Measurements from ENCODE around the gene SCLY.
A peak's percentile ranks its signal among the peaks of the same experiment; 100 is the strongest.
"Not testable (repeated sequence)": the region's sequence is repeated elsewhere in the genome, so short reads cannot be mapped to it uniquely, and the experiment has no call there.

SCLY gene

DNA sequence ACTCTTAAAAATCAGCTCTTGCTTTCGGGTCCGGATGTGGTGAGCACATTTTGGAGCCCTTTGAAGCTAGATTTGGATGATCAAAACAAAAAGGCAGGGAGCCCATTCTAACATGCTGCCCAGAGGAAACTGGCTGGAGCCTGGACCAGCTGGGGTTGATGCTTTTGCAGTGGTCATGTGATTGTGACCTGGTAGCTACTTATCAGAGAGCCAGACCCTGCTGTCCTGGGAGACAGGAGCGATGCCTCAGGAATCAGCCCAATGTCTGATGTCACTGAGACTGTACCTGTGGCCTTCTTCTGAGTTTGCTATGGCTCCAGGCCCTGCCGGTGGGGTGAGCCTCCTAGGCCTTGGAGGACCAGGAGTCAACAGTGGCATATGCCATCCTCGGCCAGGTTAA is 18.7 kb upstream of the SCLY start:
- DNase-seq: no peak

DNA sequence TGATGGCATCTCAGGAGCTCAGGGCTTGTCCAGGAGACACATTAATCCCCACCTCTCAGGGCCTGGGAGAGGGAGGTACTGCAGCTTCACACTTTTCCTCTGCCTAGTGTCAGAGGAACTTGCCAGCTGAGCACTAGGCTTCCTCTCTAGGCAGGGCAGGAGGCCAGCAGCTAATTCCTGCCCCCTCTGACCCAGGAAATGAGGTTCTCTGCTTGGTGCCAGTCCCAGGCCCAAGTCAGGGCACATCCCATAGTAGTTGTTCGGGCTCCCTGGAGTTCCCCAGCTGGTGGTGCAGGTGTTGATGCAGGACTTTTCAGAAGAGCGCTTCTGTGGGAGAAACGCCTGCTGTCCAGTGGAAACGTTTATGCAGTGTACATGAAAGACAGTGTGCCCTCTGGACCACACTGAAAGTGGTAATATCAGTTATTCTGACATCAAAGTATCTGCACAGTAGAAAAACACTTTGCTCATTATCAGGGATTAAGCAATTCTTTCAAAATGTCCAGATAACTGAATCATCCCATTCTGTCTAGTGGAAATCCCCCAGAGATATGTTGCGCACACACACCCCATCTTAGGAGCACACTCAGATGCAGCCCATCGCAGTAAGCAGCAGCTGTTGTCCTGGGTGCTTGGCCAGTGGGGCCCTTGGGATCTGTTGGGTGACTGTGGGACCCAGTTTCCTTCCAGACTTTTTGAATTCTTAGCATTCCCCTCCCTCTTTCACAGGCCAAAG is 17.8 kb upstream of the SCLY start:
- DNase-seq: no peak

DNA sequence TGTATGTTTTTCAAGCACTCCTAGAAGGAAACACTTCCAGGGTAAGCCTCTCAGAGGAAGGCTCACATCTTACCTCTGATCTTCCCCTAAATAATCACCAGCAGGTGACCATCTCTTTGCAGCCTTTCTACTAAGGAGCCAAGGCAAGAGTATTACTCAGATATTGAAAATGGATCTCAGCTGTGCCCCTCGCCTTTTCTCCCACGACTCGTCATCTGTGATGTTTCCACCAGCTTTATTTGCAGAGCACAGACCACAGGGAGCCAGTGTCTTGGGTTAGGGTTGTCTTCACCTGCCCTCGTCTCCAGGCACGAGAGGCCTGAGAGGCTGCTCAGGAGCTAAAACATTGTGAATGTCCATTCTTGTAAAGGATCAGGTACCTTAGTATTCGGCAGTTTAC is 16.9 kb upstream of the SCLY start:
- DNase-seq: no peak

DNA sequence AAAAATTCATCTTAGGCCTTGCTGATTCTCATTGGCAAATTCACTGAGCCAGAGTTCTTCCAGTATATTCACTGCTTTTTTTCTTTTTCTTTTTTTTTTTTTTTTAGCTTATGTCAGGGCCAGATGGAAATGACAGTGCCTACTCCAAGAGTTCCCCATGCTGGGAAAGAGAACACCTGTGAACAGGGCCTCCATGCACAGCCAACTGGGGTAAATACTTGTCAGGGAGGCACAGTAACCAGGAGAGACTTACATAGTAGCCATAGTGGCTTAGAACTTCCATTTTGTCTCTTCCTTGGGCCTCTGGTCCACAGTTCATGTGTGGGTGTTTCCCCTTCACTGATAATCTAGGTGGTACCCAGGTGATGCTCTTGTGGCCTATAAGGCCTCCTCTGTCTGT is 15.2 kb upstream of the SCLY start:
- no peak for DNase-seq

DNA sequence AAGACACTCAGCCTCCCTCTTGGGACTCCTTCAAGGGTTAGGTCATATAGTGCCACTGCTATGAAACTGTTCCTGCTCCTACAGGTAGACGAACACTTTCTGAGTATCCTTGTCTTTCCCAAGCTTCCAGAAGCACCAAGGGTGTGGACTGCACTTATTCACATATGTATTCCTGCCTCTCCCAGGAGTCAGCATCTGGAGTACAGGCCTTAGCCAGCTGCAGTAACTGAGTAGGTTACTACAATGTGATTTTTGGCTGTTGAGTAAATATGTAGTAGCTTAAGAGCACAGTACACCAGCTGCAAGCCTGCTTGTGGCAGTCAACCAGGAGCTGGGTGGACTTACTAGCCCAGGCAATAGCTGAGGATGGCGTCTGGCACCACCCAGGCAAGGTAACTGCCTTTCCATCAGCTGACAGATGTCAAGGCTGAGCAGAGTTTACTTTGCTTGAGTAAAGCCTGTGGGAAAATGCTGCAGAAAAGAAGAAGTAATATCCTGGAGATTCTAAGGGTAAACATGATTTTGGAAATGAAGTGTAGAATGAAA is 14.0 kb upstream of the SCLY start:
- DNase-seq: no peak

DNA sequence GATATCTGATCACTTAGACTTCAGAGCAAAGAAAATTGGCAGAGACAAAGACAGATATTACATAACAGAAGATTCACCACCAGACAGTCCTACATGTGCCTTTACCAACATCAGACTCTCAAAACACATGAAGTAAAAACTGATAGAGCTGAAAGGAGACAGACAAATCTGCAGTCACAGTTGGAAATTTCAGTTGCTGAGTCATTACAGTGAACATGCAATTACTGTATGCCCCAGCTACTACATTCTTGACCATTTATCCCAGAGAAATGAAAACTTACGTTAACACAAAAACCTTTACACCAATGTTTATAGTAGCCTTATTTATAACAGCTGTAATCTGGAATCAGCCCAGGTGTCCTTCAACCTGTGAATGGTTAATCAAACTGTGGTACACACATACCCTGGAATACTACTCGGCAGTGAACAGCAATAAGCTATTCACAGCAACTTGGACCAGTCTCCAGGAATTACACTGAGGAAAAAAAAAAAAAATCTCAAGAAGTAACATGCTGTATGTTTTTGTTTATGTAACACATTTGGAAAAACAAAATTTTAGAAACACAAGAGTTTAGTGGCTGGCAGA is 7.5 kb upstream of the SCLY start:
- DNase-seq: no peak

DNA sequence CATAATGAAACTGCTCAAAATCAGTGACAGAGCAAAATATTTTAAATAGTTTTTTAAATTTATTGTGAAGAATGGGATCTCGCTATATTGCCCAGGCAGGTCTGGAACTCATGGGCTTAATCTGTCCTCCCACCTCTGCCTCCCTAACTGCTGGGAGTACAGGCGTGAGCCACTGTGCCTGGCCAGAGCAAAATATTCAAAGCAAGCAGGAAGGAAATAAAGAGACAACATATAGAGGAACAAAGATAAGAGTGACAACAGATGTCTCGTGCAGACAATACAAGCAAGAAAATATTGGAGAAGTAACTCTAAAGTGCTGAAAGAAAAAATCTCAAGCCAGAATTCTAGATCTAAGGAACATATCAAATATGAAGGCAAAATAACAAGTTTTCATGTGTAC is 5.0 kb upstream of the SCLY start:
- no peak for DNase-seq

DNA sequence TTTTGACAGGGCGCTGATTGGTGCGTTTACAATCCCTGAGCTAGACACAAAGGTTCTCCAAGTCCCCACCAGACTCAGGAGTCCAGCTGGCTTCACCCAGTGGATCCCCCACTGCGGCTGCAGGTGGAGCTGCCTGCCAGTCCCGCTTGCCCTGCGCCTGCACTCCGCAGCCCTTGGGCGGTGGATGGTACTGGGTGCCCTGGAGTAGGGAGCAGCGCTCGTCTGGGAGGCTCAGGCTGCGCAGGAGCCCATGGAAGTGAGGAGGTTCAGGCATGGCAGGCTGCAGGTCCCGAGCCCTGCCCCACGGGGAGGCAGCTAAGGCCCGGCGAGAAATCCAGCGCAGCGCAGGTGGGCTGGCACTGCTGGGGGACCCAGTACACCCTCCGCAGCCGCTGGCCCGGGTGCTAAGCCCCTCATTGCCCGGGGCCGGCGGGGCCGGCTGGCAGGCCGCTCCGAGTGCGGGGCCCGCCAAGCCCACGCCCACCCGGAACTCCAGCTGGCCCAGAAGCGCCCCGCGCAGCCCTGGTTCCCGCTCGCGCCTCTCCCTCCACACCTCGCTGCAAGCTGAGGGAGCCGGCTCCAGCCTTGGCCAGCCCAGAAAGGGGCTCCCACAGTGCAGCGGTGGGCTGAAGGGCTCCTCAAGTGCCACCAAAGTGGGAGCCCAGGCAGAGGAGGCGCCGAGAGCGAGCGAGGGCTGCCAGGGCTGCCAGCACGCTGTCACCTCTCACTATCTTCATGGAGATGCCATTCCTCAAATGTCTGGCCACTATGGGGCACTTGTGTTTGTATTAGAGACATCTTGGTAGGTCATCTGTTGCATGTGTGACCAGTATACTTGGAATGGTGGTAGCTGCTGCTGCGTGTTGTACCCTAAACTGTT is 2.9 kb upstream of the SCLY start:
- not testable (repeated sequence) for DNase-seq

DNA sequence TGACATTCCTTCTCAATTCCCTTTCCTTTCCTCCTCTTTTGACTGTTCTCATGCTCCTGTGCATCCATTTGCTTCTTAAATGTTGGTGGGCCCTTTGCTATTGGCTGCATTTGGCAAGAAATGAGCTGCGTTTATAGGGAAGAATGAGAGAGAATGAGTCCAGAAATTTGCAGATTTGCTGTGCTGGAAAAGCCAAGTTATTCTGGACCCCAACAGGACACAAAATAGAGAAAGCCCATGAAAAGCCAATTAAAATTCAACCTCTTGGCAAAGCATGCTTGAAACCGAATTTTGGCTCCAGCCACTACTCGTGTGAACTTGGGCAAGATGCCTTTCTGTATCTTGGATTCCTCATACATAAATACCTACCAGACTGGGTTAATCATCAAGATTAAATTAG is 1.3 kb upstream of the SCLY start:
- DNase-seq: no peak

DNA sequence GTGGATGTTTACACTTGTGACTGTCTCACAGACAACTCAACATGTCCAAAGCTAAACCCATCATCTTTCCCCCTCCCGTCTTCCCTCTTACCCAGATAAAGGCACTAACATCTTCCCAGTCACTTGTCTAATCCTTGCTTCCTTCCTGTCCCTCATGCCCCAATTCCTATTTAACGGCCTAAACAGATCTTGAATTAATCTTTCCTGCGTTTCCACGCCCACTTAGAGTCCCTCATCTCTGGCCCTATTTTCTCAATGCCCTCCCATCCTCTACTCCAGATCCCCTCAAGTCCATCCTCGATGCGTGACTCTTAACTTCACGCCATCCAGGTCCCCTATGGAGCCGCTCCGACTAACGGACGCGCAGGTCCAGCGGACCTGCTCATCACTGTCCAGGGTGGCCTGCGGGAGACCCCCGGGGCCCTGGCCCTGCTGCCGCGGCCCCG is 682 bp upstream of the SCLY start:
- DNase-seq: no peak

DNA sequence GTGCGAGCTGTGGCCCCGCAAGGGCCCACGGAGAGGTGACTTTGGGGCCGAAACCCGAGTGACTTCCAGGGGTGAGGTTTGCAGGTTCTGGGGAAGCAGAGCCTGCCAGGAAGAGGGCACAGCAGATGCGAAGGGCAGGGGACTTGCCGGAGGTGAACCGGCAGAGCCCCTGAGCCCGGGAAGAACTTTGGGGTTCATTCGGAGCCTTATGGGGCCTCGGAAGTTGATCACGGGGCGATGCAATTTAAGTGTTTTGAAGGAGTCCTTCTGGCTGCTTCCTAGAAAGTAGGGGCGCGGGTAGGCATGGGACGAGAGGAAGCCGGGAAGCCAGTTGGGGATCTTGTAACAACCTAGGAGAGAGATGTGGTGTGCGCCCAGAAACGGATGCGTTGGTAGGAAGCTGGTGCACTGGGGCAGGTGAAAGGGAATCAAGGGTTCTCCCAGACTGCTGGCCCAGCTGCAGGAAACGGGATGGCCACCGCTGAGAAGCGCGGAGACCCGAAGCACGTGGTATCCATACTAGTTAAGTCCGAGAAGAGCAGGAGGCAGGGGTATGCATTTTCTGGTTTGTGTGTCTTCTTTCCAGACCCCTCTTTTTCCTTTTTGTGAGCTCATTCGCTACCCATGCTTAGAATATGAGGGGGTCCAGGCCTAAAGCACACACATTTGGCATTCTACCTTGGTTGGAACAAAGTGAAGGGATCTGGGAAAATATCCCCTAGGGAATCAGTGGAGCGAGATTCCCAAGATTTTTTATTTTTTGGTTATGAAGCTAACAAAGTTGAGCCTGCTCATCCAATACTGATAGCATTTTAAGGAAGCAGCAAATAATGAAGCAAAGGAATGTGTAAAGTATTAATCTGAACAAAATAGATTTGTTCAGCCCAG is 758 bp downstream of the SCLY start:
- DNase-seq: peak; percentile 16

DNA sequence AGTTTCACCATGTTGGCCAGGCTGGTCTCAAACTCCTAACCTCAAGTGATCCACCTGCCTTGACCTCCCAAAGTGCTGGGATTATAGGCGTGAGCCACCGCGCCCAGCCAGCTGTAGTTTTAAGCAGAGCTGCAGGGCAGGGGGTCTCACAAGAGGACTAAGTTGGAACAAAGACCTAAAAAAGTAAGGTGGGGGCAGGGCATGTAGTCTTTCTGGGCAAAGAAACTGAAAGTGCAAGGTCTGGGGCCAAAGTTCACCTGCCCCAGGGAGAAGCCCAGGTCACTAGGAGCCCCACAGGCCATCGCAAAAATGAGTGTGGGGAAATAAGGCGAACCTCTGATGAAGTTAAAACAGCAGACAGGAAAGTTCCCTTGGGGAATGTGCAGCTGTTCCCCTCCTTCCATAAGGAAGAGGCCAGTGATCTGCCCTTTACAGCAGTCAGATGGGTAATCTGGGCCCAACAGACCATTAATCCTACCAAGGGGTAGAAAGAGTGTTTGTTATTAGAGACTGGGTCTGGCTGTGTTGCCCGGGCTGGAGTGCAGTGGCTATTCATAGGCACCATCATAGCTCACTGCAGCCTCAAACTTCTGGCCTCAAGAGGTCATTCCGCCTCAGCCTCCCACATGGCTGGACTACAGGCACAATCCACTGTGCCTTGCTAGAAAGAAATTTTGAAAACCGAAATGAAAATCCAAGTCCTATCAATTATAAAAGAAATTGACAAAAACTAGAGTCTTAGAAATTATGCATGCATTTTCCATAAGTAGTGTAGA is 2.8 kb downstream of the SCLY start:
- DNase-seq: no peak

DNA sequence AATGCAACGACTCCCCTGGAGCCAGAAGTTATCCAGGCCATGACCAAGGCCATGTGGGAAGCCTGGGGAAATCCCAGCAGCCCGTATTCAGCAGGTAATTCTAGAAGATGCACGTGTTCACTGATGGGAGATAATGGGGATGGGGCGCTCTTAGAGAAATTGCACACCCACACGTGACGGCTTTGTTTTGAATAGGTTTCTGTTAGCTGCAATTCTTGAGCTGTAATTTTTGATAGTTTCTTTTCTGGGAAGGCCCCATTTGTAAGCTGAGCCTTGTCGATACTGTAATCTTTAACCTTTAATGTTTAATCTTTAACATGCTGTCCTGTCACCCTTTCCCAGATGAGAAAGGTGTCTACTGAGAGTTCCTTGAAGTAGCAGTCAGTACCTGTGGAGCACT is 3.6 kb downstream of the SCLY start:
- no peak for DNase-seq

DNA sequence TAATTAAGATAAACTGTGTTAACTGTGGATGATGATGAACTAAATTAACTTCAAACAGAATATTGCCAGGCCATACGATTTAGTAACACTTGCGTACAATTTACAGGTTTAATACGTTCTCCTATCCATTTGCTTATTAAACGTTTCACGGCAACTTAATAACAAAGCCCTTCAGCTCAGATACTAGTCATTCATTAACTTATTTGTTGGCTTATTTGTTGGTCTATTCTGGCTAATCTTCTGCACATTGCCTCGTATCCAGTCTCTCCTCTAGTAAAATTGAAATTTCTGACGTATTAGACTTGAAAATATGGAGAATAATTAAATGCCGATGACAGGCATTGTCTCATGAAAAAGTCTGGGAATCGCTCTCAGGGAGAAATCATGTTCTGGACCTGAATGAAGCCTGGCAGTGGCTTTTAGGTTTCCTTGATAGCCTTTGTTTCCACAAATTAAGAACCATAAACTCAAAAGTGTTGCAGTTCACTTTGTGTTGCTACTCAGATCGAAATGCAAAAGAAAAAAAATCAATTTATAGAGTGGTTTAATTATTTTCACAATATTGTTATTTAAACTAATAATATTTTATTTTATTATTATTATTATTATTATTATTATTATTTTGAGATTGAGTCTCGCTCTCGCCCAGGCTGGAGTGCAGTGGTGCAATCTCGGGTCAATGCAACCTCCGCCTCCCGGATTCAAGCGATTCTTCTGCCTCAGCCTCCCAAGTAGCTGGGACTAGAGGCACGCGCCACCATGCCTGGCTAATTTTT is 4.5 kb downstream of the SCLY start:
- DNase-seq: no peak

DNA sequence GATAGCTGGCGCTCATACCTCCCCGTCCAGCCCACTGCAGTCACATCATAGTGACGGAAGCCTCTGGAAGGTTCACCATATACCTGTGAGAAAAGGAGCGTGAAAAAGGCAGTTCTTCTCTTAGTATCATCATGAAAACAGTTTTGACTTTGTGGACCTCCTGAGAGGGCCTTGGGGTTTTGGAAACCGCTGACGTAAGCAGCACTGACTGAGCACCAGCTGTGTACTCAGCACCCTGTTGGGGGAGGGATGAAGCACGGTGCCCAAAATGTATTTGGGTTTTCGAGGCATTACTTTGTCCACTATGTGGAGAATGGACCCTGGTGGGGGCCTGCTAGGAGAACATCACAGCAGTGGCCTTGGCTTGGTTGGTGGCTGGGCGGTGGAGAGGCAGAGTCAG is 5.4 kb downstream of the SCLY start:
- no peak for DNase-seq

DNA sequence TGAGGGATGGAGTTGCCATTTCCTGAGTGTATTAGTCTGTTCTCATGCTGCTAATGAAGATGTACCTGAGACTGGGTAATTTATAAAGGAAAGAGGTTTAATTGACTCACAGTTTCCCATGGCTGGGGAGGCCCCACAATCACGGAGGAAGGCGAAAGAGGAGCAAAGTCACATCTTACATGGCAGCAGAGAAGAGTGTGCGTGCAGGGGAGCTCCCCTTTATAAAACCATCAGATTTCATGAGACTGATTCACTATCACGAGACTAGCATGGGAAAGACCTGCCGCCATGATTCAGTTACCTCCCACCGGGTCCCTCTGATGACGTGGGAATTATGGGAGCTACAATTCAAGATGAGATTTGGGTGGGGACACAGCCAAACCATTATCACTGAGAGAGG is 5.9 kb downstream of the SCLY start:
- DNase-seq: not testable (repeated sequence)

DNA sequence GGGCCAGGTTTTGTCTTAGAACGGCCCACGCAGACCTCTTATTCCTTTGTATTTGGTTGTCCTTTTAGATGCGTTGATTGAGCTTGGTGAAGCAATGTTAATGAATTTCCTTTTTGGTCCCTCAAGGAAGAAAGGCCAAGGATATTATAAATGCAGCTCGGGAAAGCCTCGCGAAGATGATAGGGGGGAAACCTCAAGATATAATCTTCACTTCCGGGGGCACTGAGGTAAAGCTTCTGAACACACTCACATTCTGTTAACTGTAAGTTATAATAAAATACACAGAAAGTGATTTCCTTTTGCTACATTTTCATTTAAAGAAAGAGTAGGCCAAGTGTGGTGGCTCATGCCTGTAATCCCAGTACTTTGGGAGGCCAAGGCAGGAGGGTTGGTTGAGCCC is 7.1 kb downstream of the SCLY start:
- DNase-seq: no peak

DNA sequence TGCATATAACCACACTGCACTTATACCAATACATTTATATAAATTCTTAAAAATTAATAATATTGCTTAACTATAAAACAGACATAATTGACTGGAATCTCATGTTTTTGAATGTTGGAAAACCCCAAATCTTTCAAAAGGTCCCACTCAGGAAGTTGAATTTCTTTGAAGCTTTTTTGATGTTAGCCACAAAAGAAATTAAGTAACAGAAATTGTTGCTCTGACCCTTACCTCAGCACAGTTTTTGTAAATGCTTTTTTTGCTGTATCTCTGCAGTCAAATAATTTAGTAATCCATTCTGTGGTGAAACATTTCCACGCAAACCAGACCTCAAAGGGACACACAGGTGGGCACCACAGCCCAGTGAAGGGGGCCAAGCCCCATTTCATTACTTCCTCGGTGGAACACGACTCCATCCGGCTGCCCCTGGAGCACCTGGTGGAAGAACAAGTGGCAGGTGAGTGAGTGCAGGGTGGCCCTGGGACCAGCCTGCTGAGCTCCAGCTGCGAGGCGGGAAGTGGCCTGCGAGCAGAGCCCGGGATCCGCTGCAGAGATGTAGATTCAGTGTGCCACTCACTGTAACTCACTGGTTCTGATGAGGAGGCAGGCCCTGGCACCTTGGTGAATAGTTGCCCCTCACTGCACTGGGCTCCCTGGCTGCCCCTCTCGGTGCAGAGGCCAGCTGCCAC is 8.4 kb downstream of the SCLY start:
- no peak for DNase-seq

DNA sequence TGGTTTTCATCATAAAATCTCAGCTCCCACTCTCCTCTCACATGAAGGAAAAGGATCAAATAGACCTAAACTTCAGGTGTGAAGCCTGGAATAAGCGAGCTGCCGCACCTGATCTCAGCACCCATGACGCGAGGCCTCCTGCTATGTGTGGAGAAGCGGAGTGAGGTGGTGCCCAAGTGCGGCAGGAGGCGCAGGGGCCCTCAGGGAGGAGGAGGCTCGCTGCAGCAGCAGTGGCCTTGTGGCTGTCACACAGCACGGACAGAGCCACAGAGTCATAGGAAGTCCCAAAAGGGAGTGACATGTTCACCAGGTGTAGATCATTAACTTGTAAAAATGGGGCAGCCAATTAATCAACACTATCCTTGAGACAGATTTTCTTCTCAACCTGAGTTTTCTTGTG is 9.1 kb downstream of the SCLY start:
- no peak for DNase-seq

DNA sequence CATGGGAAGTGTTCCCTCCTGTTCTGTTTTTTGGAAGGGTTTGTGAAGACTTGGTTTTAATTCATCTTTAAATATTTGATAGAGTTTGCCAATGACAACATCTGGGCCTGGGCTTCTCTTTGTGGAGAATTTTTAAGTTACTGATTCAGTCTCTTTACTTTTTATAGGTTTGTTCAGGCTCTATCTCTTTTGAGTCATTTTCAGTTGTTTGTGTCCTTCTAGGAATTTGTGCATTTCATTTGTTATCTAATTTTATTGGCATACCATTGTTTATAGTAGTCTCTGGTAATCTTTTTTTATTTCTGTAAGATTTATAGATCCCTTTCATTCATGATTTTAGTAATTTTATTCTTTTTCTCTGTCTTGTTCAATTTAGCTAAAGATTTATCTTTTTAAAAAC is 14.6 kb downstream of the SCLY start:
- DNase-seq: no peak

Data from NCI-H748 treated with DMSO at 0.1 percent for 48 hours (cell line).